Measurements from ENCODE around the gene CTXND2.

Gene CTXND2

DNA sequence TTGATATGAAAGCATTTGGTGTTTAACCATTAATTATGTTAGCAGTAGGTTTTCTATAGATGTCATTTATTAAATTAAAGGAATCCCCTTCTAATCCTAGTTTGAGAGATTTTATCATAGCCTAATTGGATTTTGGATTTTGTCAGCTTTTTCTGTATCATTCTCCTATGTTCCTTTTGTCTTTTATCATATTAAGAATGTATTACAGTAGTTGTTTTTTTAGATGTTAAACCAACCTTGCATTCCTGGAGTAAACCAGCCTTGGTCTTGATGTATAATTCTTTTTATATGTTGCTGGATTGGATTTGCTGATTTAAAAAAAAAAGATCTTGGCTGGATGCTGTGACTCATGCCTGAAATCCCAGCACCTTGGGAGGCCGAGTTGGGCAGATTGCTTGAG, 44.8 kb downstream of the CTXND2 start:
- Mint-ChIP-seq H3K36me3 (ENCODE audit: low read depth) (peaks cover 87% of the 10 kb centered on the region), H3K4me1 (no peaks in the 10 kb centered on the region), H3K27me3 (ENCODE audit: low read depth) (no peaks in the 10 kb centered on the region), H3K9me3 (peaks cover 21% of the 10 kb centered on the region), H3K4me3 (no peak overlapping the region), H3K27ac (no peak overlapping the region)
- TF ChIP-seq, protein P1, sequence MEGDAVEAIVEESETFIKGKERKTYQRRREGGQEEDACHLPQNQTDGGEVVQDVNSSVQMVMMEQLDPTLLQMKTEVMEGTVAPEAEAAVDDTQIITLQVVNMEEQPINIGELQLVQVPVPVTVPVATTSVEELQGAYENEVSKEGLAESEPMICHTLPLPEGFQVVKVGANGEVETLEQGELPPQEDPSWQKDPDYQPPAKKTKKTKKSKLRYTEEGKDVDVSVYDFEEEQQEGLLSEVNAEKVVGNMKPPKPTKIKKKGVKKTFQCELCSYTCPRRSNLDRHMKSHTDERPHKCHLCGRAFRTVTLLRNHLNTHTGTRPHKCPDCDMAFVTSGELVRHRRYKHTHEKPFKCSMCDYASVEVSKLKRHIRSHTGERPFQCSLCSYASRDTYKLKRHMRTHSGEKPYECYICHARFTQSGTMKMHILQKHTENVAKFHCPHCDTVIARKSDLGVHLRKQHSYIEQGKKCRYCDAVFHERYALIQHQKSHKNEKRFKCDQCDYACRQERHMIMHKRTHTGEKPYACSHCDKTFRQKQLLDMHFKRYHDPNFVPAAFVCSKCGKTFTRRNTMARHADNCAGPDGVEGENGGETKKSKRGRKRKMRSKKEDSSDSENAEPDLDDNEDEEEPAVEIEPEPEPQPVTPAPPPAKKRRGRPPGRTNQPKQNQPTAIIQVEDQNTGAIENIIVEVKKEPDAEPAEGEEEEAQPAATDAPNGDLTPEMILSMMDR (IDR thresholded peaks at IDR 0.05; ENCODE audit: unreplicated experiment in 3 of 3), result no peak

DNA sequence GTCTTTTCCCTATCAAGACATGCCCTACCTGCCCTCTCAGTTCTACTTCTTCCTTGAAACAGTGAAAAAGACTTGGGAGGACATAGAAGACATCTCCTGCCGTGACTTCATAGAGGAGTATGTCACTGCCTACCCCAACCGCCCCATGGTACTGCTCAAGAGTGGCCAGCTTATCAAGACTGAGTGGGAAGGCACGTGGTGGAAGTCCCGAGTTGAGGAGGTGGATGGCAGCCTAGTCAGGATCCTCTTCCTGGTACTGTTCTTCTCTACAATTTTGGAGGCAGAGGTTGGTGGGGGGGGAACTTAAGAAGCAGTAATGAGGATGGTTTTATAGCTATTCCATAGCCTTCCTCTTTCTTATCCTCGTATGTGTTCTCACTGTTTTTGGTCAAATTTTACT, 57.9 kb downstream of the CTXND2 start:
- H3K4me1 Mint-ChIP-seq, result no peaks in the 10 kb centered on the region
- no peak overlapping the region for H3K4me3 Mint-ChIP-seq
- no peak overlapping the region for H3K27ac Mint-ChIP-seq
- H3K9me3 Mint-ChIP-seq, result no peaks in the 10 kb centered on the region
- H3K27me3 Mint-ChIP-seq (ENCODE audit: low read depth), result no peaks in the 10 kb centered on the region
- H3K36me3 Mint-ChIP-seq (ENCODE audit: low read depth), result peaks cover 78% of the 10 kb centered on the region
- TF ChIP-seq, protein P1 (IDR thresholded peaks at IDR 0.05; ENCODE audit: unreplicated experiment in 3 of 3), result no peak

DNA sequence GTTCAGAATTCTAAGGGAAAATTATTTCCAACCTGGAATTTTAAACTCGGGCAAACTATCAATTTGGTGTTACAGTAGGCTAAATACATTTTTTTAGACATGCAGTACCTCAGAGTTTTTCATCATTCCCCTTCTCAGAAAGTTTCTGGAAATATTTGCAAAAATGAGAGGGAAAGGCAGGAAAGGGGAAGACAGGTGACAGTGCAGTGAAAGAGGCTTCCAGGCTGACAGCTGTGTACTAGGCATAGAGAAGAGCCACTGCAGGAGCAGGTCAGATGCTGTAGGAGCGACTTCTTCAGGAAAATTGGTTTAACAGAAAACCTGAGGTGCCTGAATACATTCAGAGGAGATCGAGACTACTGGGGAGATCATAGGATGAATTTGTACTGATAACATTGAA, 67.8 kb downstream of the CTXND2 start:
- H3K27me3 Mint-ChIP-seq (ENCODE audit: low read depth), result no peaks in the 10 kb centered on the region
- no peak overlapping the region for H3K27ac Mint-ChIP-seq
- H3K4me1 Mint-ChIP-seq, result no peaks in the 10 kb centered on the region

DNA sequence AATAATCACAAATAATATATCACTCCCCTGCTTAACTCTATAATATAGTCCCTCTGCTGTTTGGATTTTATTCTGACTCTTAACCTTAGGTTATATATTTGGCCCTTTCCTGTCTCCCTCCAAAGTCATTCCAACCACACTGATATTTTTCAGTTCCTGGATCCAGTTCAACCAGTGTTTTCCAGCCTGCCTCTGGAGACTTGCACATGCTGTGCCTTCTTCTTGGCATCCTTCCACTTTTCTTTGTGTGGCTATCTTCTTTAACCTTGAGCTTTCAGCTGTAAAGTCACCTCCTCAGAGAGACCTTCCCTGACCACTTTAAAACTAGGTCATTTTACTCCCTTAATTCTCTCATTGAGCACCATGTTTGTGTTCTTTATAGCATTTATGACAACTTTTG, 68.3 kb downstream of the CTXND2 start:
- Mint-ChIP-seq H3K9me3 (no peaks in the 10 kb centered on the region), H3K4me3 (no peak overlapping the region), H3K27me3 (ENCODE audit: low read depth) (no peaks in the 10 kb centered on the region), H3K4me1 (no peaks in the 10 kb centered on the region), H3K36me3 (ENCODE audit: low read depth) (peaks cover 82% of the 10 kb centered on the region), H3K27ac (no peak overlapping the region)
- TF ChIP-seq, protein P1 (IDR thresholded peaks at IDR 0.05; ENCODE audit: unreplicated experiment in 3 of 3), result no peak

More for the DNA sequence above, 67.8 kb downstream of the CTXND2 start:
- no peaks in the 10 kb centered on the region for H3K9me3 Mint-ChIP-seq
- TF ChIP-seq, protein P1 (IDR thresholded peaks at IDR 0.05; ENCODE audit: unreplicated experiment in 3 of 3), result no peak
- no peak overlapping the region for H3K4me3 Mint-ChIP-seq
- H3K36me3 Mint-ChIP-seq (ENCODE audit: low read depth), result peaks cover 82% of the 10 kb centered on the region

DNA sequence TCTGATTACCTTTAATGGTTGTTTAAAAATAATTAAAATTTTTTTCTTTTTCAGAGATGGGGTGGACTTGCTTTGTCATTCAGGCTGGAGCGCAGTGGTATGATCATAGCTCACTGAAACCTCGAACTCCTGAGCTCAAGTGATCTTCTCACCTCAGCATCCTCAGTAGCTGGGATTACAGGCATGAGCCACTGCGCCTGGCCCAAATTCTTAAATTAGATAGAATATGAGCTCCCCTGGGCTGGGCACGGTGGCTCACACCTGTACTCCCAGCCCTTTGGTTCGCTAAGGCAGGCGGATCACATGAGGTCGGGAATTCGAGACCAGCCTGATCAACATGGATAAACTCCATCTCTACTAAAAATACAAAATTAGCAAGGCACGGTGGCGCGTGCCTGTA, 70.7 kb downstream of the CTXND2 start:
- peaks cover 82% of the 10 kb centered on the region for H3K36me3 Mint-ChIP-seq (ENCODE audit: low read depth)
- H3K9me3 Mint-ChIP-seq, result no peaks in the 10 kb centered on the region
- no peaks in the 10 kb centered on the region for H3K27me3 Mint-ChIP-seq (ENCODE audit: low read depth)
- H3K27ac Mint-ChIP-seq, result no peak overlapping the region
- H3K4me1 Mint-ChIP-seq, result no peaks in the 10 kb centered on the region
- no peak overlapping the region for H3K4me3 Mint-ChIP-seq
- TF ChIP-seq, protein P1 (IDR thresholded peaks at IDR 0.05; ENCODE audit: unreplicated experiment in 3 of 3), result no peak

- Mint-ChIP-seq H3K36me3 (ENCODE audit: low read depth) (peaks cover 87% of the 10 kb centered on the region), H3K4me3 (no peak overlapping the region), H3K4me1 (no peaks in the 10 kb centered on the region), H3K27me3 (ENCODE audit: low read depth) (no peaks in the 10 kb centered on the region), H3K27ac (no peak overlapping the region), H3K9me3 (no peaks in the 10 kb centered on the region)
- TF ChIP-seq, protein P1 (IDR thresholded peaks at IDR 0.05; ENCODE audit: unreplicated experiment in 3 of 3), result no peak
Measured at GRCh38 chr1:150960646-150961045, 73.7 kb downstream of the CTXND2 start.

All from nephron (organoid).